ENCODE results near the gene PNN.

DNA sequence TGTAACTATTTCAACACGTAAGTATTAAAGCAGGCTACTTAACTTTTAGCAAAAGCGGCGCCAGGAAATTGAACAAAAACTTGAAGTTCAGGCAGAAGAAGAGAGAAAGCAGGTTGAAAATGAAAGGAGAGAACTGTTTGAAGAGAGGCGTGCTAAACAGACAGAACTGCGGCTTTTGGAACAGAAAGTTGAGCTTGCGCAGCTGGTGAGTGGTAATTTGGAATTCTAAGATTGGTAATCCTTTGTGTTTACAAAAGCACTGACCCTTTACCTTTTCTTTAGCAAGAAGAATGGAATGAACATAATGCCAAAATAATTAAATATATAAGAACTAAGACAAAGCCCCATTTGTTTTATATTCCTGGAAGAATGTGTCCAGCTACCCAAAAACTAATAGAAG, 4.0 kb downstream of the PNN start:
- TF ChIP-seq, protein P1, sequence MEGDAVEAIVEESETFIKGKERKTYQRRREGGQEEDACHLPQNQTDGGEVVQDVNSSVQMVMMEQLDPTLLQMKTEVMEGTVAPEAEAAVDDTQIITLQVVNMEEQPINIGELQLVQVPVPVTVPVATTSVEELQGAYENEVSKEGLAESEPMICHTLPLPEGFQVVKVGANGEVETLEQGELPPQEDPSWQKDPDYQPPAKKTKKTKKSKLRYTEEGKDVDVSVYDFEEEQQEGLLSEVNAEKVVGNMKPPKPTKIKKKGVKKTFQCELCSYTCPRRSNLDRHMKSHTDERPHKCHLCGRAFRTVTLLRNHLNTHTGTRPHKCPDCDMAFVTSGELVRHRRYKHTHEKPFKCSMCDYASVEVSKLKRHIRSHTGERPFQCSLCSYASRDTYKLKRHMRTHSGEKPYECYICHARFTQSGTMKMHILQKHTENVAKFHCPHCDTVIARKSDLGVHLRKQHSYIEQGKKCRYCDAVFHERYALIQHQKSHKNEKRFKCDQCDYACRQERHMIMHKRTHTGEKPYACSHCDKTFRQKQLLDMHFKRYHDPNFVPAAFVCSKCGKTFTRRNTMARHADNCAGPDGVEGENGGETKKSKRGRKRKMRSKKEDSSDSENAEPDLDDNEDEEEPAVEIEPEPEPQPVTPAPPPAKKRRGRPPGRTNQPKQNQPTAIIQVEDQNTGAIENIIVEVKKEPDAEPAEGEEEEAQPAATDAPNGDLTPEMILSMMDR (IDR thresholded peaks at IDR 0.05; ENCODE audit: insufficient read depth, low read depth, low read length), result no peak
- no peak for TF ChIP-seq EZH2 (IDR thresholded peaks at IDR 0.05; ENCODE audit: insufficient read depth, low read length)

All from astrocyte (in vitro differentiated cells and primary cell).